Muscle layer of colon (tissue), 2 donors: Measurements from ENCODE around the gene TAPT1.
"Not testable (repeated sequence)": the region's sequence is repeated elsewhere in the genome, so short reads cannot be mapped to it uniquely, and the experiment has no call there.

Experiments
- H3K27ac ChIP-seq: one replicate; pipeline ENCODE4 v1.7.0; 2013; ENCODE audit warnings: low read depth, mild to moderate bottlenecking, low read length, moderate library complexity
- H3K27me3 ChIP-seq, 2 donors: one replicate each; pipeline ENCODE4 v1.7.0; 2013; ENCODE audit warnings: low read length in 2 of 2, mild to moderate bottlenecking in 2 of 2; ENCODE audit not compliant: insufficient read depth in 2 of 2, control insufficient read depth in 1 of 2
- H3K36me3 ChIP-seq: one replicate; pipeline ENCODE4 v1.7.0; 2013; ENCODE audit warnings: mild to moderate bottlenecking, low read length; ENCODE audit not compliant: insufficient read depth
- H3K4me1 ChIP-seq: one replicate; pipeline ENCODE4 v1.7.0; 2013; ENCODE audit warnings: mild to moderate bottlenecking, low read length; ENCODE audit not compliant: insufficient read depth
- H3K4me3 ChIP-seq, 2 donors: one replicate each; pipeline ENCODE4 v1.7.0; 2013; ENCODE audit warnings: low read length in 2 of 2, low read depth in 1 of 2, mild to moderate bottlenecking in 1 of 2, moderate library complexity in 1 of 2
- H3K9ac ChIP-seq: one replicate; pipeline ENCODE4 v1.7.0; 2013; ENCODE audit warnings: low read length
- H3K9me3 ChIP-seq: one replicate; pipeline ENCODE4 v1.7.0; 2013; ENCODE audit warnings: mild to moderate bottlenecking, low read length
- donor health status: abdominal sarcoma.
- donor health status: Adenocarcinoma of cecum.

TAPT1 gene

GRCh38 chr4:16162891-16163290 is 63.4 kb downstream of the TAPT1 start:
- no peaks in the 10 kb centered on the region for H3K27me3 ChIP-seq
- H3K36me3 ChIP-seq = peaks cover 50% of the 10 kb centered on the region

GRCh38 chr4:16161851-16162408 is 64.3 kb downstream of the TAPT1 start:
- Histone ChIP-seq H3K9me3 (no peaks in the 10 kb centered on the region), H3K4me3 (no peak overlapping the region), H3K27ac (no peak overlapping the region), H3K27me3 (no peaks in the 10 kb centered on the region), H3K4me1 (no peaks in the 10 kb centered on the region), H3K9ac (no peak overlapping the region), H3K36me3 (peaks cover 43% of the 10 kb centered on the region)

More at GRCh38 chr4:16162891-16163290, 63.4 kb downstream of the TAPT1 start:
- Histone ChIP-seq H3K9me3 (no peaks in the 10 kb centered on the region), H3K4me1 (no peaks in the 10 kb centered on the region), H3K9ac (no peak overlapping the region), H3K27ac (no peak overlapping the region), H3K4me3 (no peak overlapping the region)

GRCh38 chr4:16160457-16160856 is 65.8 kb downstream of the TAPT1 start:
- peaks cover 10% of the 10 kb centered on the region for H3K4me1 ChIP-seq
- H3K27ac ChIP-seq = no peak overlapping the region
- peaks cover 30% of the 10 kb centered on the region for H3K36me3 ChIP-seq
- H3K4me3 ChIP-seq = no peak overlapping the region
- no peaks in the 10 kb centered on the region for H3K9me3 ChIP-seq
- no peaks in the 10 kb centered on the region for H3K27me3 ChIP-seq
- no peak overlapping the region for H3K9ac ChIP-seq

GRCh38 chr4:16159286-16159685 is 67.0 kb downstream of the TAPT1 start:
- Histone ChIP-seq H3K9ac (no peak overlapping the region), H3K4me3 (no peak overlapping the region), H3K27ac (no peak overlapping the region), H3K27me3 (no peaks in the 10 kb centered on the region), H3K4me1 (peaks cover 10% of the 10 kb centered on the region), H3K36me3 (peaks cover 20% of the 10 kb centered on the region), H3K9me3 (no peaks in the 10 kb centered on the region)

GRCh38 chr4:16158504-16158852 is 67.8 kb downstream of the TAPT1 start:
- H3K36me3 ChIP-seq = peaks cover 12% of the 10 kb centered on the region
- H3K9me3 ChIP-seq = no peaks in the 10 kb centered on the region
- no peak overlapping the region for H3K9ac ChIP-seq
- H3K4me3 ChIP-seq = no peak overlapping the region
- peaks cover 10% of the 10 kb centered on the region for H3K4me1 ChIP-seq
- no peaks in the 10 kb centered on the region for H3K27me3 ChIP-seq
- no peak overlapping the region for H3K27ac ChIP-seq

GRCh38 chr4:16157609-16158503 is 68.4 kb downstream of the TAPT1 start:
- H3K4me3 ChIP-seq = no peak overlapping the region
- peaks cover 10% of the 10 kb centered on the region for H3K4me1 ChIP-seq
- no peak overlapping the region for H3K9ac ChIP-seq
- no peak overlapping the region for H3K27ac ChIP-seq
- H3K9me3 ChIP-seq = no peaks in the 10 kb centered on the region
- H3K36me3 ChIP-seq = peaks cover 7% of the 10 kb centered on the region
- no peaks in the 10 kb centered on the region for H3K27me3 ChIP-seq

GRCh38 chr4:16155528-16156169 is 70.6 kb downstream of the TAPT1 start:
- Histone ChIP-seq H3K9me3 (no peaks in the 10 kb centered on the region), H3K27ac (no peak overlapping the region), H3K4me1 (peaks cover 10% of the 10 kb centered on the region), H3K9ac (no peak overlapping the region), H3K27me3 (no peaks in the 10 kb centered on the region), H3K36me3 (peaks cover 4% of the 10 kb centered on the region), H3K4me3 (no peak overlapping the region)

GRCh38 chr4:16154451-16154850 is 71.8 kb downstream of the TAPT1 start:
- Histone ChIP-seq H3K9ac (no peak overlapping the region), H3K27ac (no peak overlapping the region), H3K27me3 (no peaks in the 10 kb centered on the region), H3K4me3 (no peak overlapping the region), H3K36me3 (no peaks in the 10 kb centered on the region), H3K9me3 (no peaks in the 10 kb centered on the region), H3K4me1 (peaks cover 10% of the 10 kb centered on the region)

GRCh38 chr4:16150716-16151115 is 75.6 kb downstream of the TAPT1 start:
- Histone ChIP-seq H3K27ac (no peak overlapping the region), H3K9me3 (no peaks in the 10 kb centered on the region), H3K27me3 (no peaks in the 10 kb centered on the region), H3K36me3 (no peaks in the 10 kb centered on the region), H3K9ac (no peak overlapping the region), H3K4me3 (no peak overlapping the region), H3K4me1 (peaks cover under 1% of the 10 kb centered on the region)

GRCh38 chr4:16144913-16145312 is 81.4 kb downstream of the TAPT1 start:
- H3K4me3 ChIP-seq, H3K4me1 ChIP-seq, H3K27me3 ChIP-seq, H3K9me3 ChIP-seq, H3K27ac ChIP-seq, H3K9ac ChIP-seq, H3K36me3 ChIP-seq: not testable (repeated sequence)

GRCh38 chr4:16142598-16143310 is 83.5 kb downstream of the TAPT1 start:
- Histone ChIP-seq H3K9me3 (no peaks in the 10 kb centered on the region), H3K36me3 (no peaks in the 10 kb centered on the region), H3K4me1 (no peaks in the 10 kb centered on the region), H3K27me3 (no peaks in the 10 kb centered on the region), H3K9ac (no peak overlapping the region), H3K27ac (no peak overlapping the region), H3K4me3 (no peak overlapping the region)
